CD14-positive monocyte (primary cell): ENCODE data around the gene WDTC1. TPM values are rescaled to one million over a fixed set of nuclear protein-coding genes. Genes with fewer than 3 reads are reported as not detected.
A peak's percentile ranks its signal among the peaks of the same experiment; 100 is the strongest.

Experiments
- DNase-seq, 3 donors: peaks; one replicate each; pipeline ENCODE4 v3.0.0-alpha.2; 2011 to 2022
- H2AFZ ChIP-seq: 2 replicates; pipeline ENCODE4 v1.6.0; 2012; ENCODE audit warnings: mild to moderate bottlenecking, low read depth, low read length, inconsistent platforms; ENCODE audit not compliant: insufficient read depth, poor library complexity, severe bottlenecking
- H3K27ac ChIP-seq, 2 donors: 1 replicate in 1 of 2; 2 replicates in 1 of 2; pipeline ENCODE4 v1.5.1; 2012 to 2013; ENCODE audit warnings: low read length in 2 of 2, control low read depth in 1 of 2, inconsistent platforms in 1 of 2, low read depth in 1 of 2, mild to moderate bottlenecking in 1 of 2
- H3K27me3 ChIP-seq, 2 donors: one replicate each; pipeline versions ENCODE4 v1.6.0 to v1.6.1; 2011 to 2013; ENCODE audit warnings: low read length in 2 of 2; ENCODE audit not compliant: control insufficient read depth in 2 of 2, insufficient read depth in 2 of 2
- H3K36me3 ChIP-seq, 2 donors: replicated peaks in 1 of 2; 1 replicate in 1 of 2; 2 replicates in 1 of 2; pipeline versions ENCODE4 v1.5.1 to v1.6.1; 2012 to 2013; ENCODE audit warnings: low read length in 2 of 2, control low read depth in 1 of 2, inconsistent platforms in 1 of 2, mild to moderate bottlenecking in 1 of 2; ENCODE audit not compliant: insufficient read depth in 2 of 2, control insufficient read depth in 1 of 2
- H3K4me1 ChIP-seq, 2 donors: 1 replicate in 1 of 2; 2 replicates in 1 of 2; pipeline versions ENCODE4 v1.5.1 to v1.6.1; 2012 to 2013; ENCODE audit warnings: low read length in 2 of 2, control low read depth in 1 of 2, inconsistent platforms in 1 of 2, mild to moderate bottlenecking in 1 of 2, moderate library complexity in 1 of 2; ENCODE audit not compliant: insufficient read depth in 2 of 2, control insufficient read depth in 1 of 2
- H3K4me2 ChIP-seq: replicated peaks from 2 replicates; pipeline ENCODE3; 2012; ENCODE audit warnings: low read length, moderate library complexity, mild to moderate bottlenecking; ENCODE audit not compliant: poor library complexity, severe bottlenecking; ENCODE audit errors: extremely low read depth
- H3K4me3 ChIP-seq, 3 experiments: fragments of 200-600 bp in 1 of 3; sonication (generic) in 1 of 3; replicated peaks in 1 of 3; 1 replicate in 2 of 3; 2 replicates in 1 of 3; pipeline ENCODE4 v1.5.1; 2011 to 2013; ENCODE audit warnings: low read length in 3 of 3, mild to moderate bottlenecking in 3 of 3, control low read depth in 2 of 3, low read depth in 2 of 3, inconsistent platforms in 1 of 3, moderate library complexity in 1 of 3
- H3K79me2 ChIP-seq: 2 replicates; pipeline ENCODE4 v1.6.0; 2012; ENCODE audit warnings: mild to moderate bottlenecking, control low read depth, inconsistent platforms, low read length, moderate library complexity; ENCODE audit not compliant: insufficient read depth
- H3K9ac ChIP-seq: 2 replicates; pipeline ENCODE4 v1.6.0; 2017; ENCODE audit warnings: low read length, mild to moderate bottlenecking; ENCODE audit not compliant: insufficient read depth, poor library complexity, severe bottlenecking
- H3K9me3 ChIP-seq, 2 donors: replicated peaks in 1 of 2; 1 replicate in 1 of 2; 2 replicates in 1 of 2; pipeline versions ENCODE4 v1.5.1 to v1.6.1; 2012 to 2013; ENCODE audit warnings: low read length in 2 of 2, control low read depth in 1 of 2; ENCODE audit not compliant: control insufficient read depth in 1 of 2, insufficient read depth in 1 of 2
- H4K20me1 ChIP-seq: 2 replicates; pipeline ENCODE4 v1.6.0; 2012; ENCODE audit warnings: mild to moderate bottlenecking, low read length, control low read depth, moderate library complexity; ENCODE audit not compliant: insufficient read depth
- H3K27ac Mint-ChIP-seq, 7 donors: one replicate each; pipeline ENCODE4 v1.8.0; 2020; ENCODE audit warnings: mild to moderate bottlenecking in 7 of 7, mixed read lengths in 7 of 7, moderate library complexity in 6 of 7, inconsistent platforms in 2 of 7
- H3K27me3 Mint-ChIP-seq, 3 donors: one replicate each; pipeline ENCODE4 v1.8.0; 2021 to 2022; ENCODE audit warnings: low read depth in 3 of 3, mild to moderate bottlenecking in 3 of 3, mixed read lengths in 3 of 3, moderate library complexity in 3 of 3, inconsistent platforms in 1 of 3
- H3K36me3 Mint-ChIP-seq, 2 donors: one replicate each; pipeline ENCODE4 v1.8.0; 2020; ENCODE audit warnings: mixed read lengths in 2 of 2, inconsistent platforms in 1 of 2, mild to moderate bottlenecking in 1 of 2
- H3K4me1 Mint-ChIP-seq: one replicate; pipeline ENCODE4 v1.8.0; 2020; ENCODE audit warnings: mild to moderate bottlenecking, mixed read lengths
- H3K4me3 Mint-ChIP-seq, 2 donors: one replicate each; pipeline ENCODE4 v1.8.0; 2020; ENCODE audit warnings: mild to moderate bottlenecking in 2 of 2, mixed read lengths in 2 of 2, moderate library complexity in 1 of 2
- H3K9me3 Mint-ChIP-seq, 7 donors: one replicate each; pipeline ENCODE4 v1.8.0; 2020 to 2022; ENCODE audit warnings: mixed read lengths in 7 of 7, mild to moderate bottlenecking in 6 of 7, moderate library complexity in 6 of 7, inconsistent platforms in 2 of 7
- CTCF ChIP-seq: fragments of 200-600 bp; IDR thresholded peaks from one replicate; pipeline ENCODE4 v1.8.0; 2022; ENCODE audit warnings: antibody characterized with exemption, mild to moderate bottlenecking
- WGBS: methylation state at CpG from one replicate; pipeline ENCODE4 v1.1.5; 2013; ENCODE audit warnings: missing lambda C conversion rate; ENCODE audit not compliant: insufficient coverage; 5-methylcytosine and 5-hydroxymethylcytosine counted together
- intact Hi-C, 2 donors: fragments of 100-400 bp; cut with micrococcal nuclease; formaldehyde crosslinking; loops; one replicate each; pipeline versions ENCODE4 v1.15.0 to v1.15.1; 2023
- polyA plus RNA-seq, 3 donors: library from polyadenylated mRNA; depleted of rRNA in 1 of 3; unstranded in 2 of 3; stranded (reverse) in 1 of 3; fragments of 300-500 nt in 2 of 3; fragments of >200 nt in 1 of 3; fragmentation: Illumina TruSeq in 2 of 3; gene quantifications; 1 replicate in 2 of 3; 2 replicates in 1 of 3; pipeline ENCODE4 v1.2.3, GENCODE V29; 2012 to 2021

The WDTC1 gene
- polyA plus RNA-seq, 3 donors: 2.1 to 26.6 (median 4.3) TPM

GRCh38 chr1:27306071-27306470, 71.6 kb downstream of the WDTC1 start:
- H2AFZ ChIP-seq: no peak overlapping the region
- H3K36me3 ChIP-seq: peaks cover 48 to 70% of the 10 kb centered on the region in 2 donors
- H3K79me2 ChIP-seq: no peaks in the 10 kb centered on the region
- no peak for TF ChIP-seq CTCF
- WGBS: 96% methylated on average over 8 of the region's 11 CpGs
- no peak for DNase-seq
- peaks cover under 1 to 1% of the 10 kb centered on the region in 2 donors for H3K4me1 ChIP-seq
- Mint-ChIP-seq H3K27ac (no peak overlapping the region), H3K4me1 (peaks cover under 1% of the 10 kb centered on the region), H3K4me3 (no peak overlapping the region), H3K27me3 (no peaks in the 10 kb centered on the region), H3K36me3 (peaks cover 58 to 68% of the 10 kb centered on the region in 2 donors), H3K9me3 (no peaks in the 10 kb centered on the region)
- H3K27ac ChIP-seq: no peak overlapping the region
- peaks cover 3% of the 10 kb centered on the region for H4K20me1 ChIP-seq
- no peaks in the 10 kb centered on the region for H3K27me3 ChIP-seq
- no peak overlapping the region for H3K4me2 ChIP-seq
- no peak overlapping the region for H3K9ac ChIP-seq
- intact Hi-C loops: loop anchor here in 1 of 2 donors (10.0 kb wide), 2 partner anchors 299 to 369 kb away; partner anchors contain the start of genes AHDC1 and IFI6
- no peak overlapping the region for H3K4me3 ChIP-seq
- no peaks in the 10 kb centered on the region for H3K9me3 ChIP-seq

GRCh38 chr1:27306892-27307761, 72.7 kb downstream of the WDTC1 start:
- no peaks in the 10 kb centered on the region for H3K9me3 Mint-ChIP-seq
- Histone ChIP-seq H3K36me3 (peaks cover 38 to 64% of the 10 kb centered on the region in 2 donors), H3K27ac (no peak overlapping the region), H3K4me1 (no peaks in the 10 kb centered on the region), H3K27me3 (no peaks in the 10 kb centered on the region), H4K20me1 (no peaks in the 10 kb centered on the region), H3K79me2 (no peaks in the 10 kb centered on the region), H3K4me2 (no peak overlapping the region), H2AFZ (no peak overlapping the region), H3K4me3 (no peak overlapping the region), H3K9me3 (no peaks in the 10 kb centered on the region), H3K9ac (no peak overlapping the region)
- peaks cover 49 to 63% of the 10 kb centered on the region in 2 donors for H3K36me3 Mint-ChIP-seq
- H3K4me3 Mint-ChIP-seq: no peak overlapping the region
- H3K4me1 Mint-ChIP-seq: no peaks in the 10 kb centered on the region
- no peak for TF ChIP-seq CTCF
- WGBS: 90% methylated on average over 5 of the region's 11 CpGs
- no peak for DNase-seq
- no peaks in the 10 kb centered on the region for H3K27me3 Mint-ChIP-seq
- intact Hi-C loops: loop anchor here in 1 of 2 donors (10.0 kb wide), 2 partner anchors 298 to 368 kb away; partner anchors contain the start of genes AHDC1 and IFI6
- H3K27ac Mint-ChIP-seq: peak overlapping the region in 1 of 7 donors; percentile 4
